ENCODE measurements around the gene BICRAL. TPM values are rescaled to one million over a fixed set of nuclear protein-coding genes. Genes with fewer than 3 reads are reported as not detected.

The BICRAL gene
- total and polyA plus RNA-seq, 2 of the 4 experiments (the other 2 are of a cell fraction): 4.0 to 6.1 TPM

- H2AK9ac ChIP-seq (replicated peaks; ENCODE audit: low read depth, low read length, poor library complexity): no peak overlapping the region
- peak overlapping the region; percentile 18 to 72; a peak in 3 of 4 replicates for H4K8ac ChIP-seq (ENCODE audit: low read depth in 2 of 2, low read length in 2 of 2)
- H3K79me1 ChIP-seq (ENCODE audit: low read depth in 1 of 2, low read length in 2 of 2): peaks cover under 1 to 21% of the 10 kb centered on the region in 2 experiments; a peak in 2 of 4 replicates
- DNase-seq (no peak), ATAC-seq (ENCODE audit: low read depth) (no peak)
- in situ Hi-C loops (cut with MboI; ENCODE audit: low sequenced_read_pairs) (loop anchor here (5.0 to 25.0 kb wide), 2 partner anchors 215 to 790 kb away; no protein-coding TSS in a partner anchor), dilution Hi-C loops (cut with HindIII; ENCODE audit: low sequenced_read_pairs, unreplicated experiment) (no loop called here), intact Hi-C loops (cut with micrococcal nuclease) (loop anchor here (1.0 to 2.0 kb wide), 4 partner anchors 95 to 216 kb away; partner anchors contain the start of gene BICRAL)
- peak overlapping the region; percentile 86; the same call in 1 of the 2 replicates for H4K5ac ChIP-seq (ENCODE audit: low read depth, low read length)
- no peak overlapping the region; the same call in 1 of the 2 replicates for H2BK20ac ChIP-seq (ENCODE audit: low read depth, low read length)
- H3K56ac ChIP-seq (ENCODE audit: extremely low read depth, insufficient read depth, low read length): no peak overlapping the region
- H3K4me1 ChIP-seq (ENCODE audit: control insufficient read depth, insufficient read depth, low read length): no peaks in the 10 kb centered on the region
- no peak overlapping the region for H2BK5ac ChIP-seq (ENCODE audit: low read depth, low read length, poor library complexity, severe bottlenecking)
- H3K14ac ChIP-seq (replicated peaks; ENCODE audit: low read depth, low read length): no peak overlapping the region
- no peak overlapping the region for H2BK15ac ChIP-seq (ENCODE audit: low read depth, low read length)
- POLR2A ChIA-PET (ENCODE audit: unreplicated experiment): no interaction called here
- H3K9me1 ChIP-seq (ENCODE audit: insufficient read depth, low read length): no peaks in the 10 kb centered on the region
- H3K9me3 ChIP-seq (ENCODE audit: control insufficient read depth, insufficient read depth, low read length): no peaks in the 10 kb centered on the region
- H2AK5ac ChIP-seq (ENCODE audit: low read depth, low read length): peak overlapping the region; percentile 36; the same call in 1 of the 2 replicates
- H3K4me3 ChIP-seq (ENCODE audit: insufficient read depth, low read depth, low read length): no peak overlapping the region
- H3K18ac ChIP-seq (ENCODE audit: low read depth, low read length): no peak overlapping the region
- no peak overlapping the region for H3K23ac ChIP-seq (ENCODE audit: low read depth, low read length)
- WGBS, 2 experiments (ENCODE audit: extremely low coverage in 2 of 2, insufficient read length in 1 of 2): 89% methylated on average over 3 of the region's 3 CpGs; no CpG with 5 or more reads in 1 of the 2 experiments
- no peak overlapping the region for H4K91ac ChIP-seq (ENCODE audit: insufficient read depth, low read depth, low read length)
- CTCF ChIA-PET: no interaction called here
- peak overlapping the region; percentile 74 for H2AFZ ChIP-seq (replicated peaks; ENCODE audit: low read length, poor library complexity)
- H3K4me2 ChIP-seq (ENCODE audit: low read depth, low read length): no peak overlapping the region
- BruUV-seq (replicated peaks): no TSS peak
- no peak overlapping the region for H3K27ac ChIP-seq (ENCODE audit: insufficient read depth, low read length)
- peaks cover 6% of the 10 kb centered on the region for H3K36me3 ChIP-seq (ENCODE audit: control insufficient read depth, insufficient read depth, low read length)
- H3K9ac ChIP-seq (ENCODE audit: low read depth, low read length): no peak overlapping the region
- H3K27me3 ChIP-seq (ENCODE audit: control insufficient read depth, insufficient read depth, low read length): no peaks in the 10 kb centered on the region
- H4K20me1 ChIP-seq (ENCODE audit: insufficient read depth, low read length): no peaks in the 10 kb centered on the region
- H2BK120ac ChIP-seq (ENCODE audit: low read depth, low read length): no peak overlapping the region
- TF ChIP-seq CHD1 (IDR thresholded peaks at IDR 0.05; ENCODE audit: low read depth, low read length): no peak
- no peak for TF ChIP-seq BHLHE40 (IDR thresholded peaks at IDR 0.05; ENCODE audit: low read depth, low read length)
- no peak for TF ChIP-seq SMC3 (IDR thresholded peaks at IDR 0.05; ENCODE audit: low read depth, low read length)
- TF ChIP-seq CTCF (conservative IDR thresholded peaks at IDR 0.05; ENCODE audit: low read depth, low read length): no peak
- TF ChIP-seq USF2 (IDR thresholded peaks at IDR 0.05; ENCODE audit: low read depth, low read length): no peak
- no peak for TF ChIP-seq FOS (IDR thresholded peaks at IDR 0.05; ENCODE audit: low read depth, low read length)
- TF ChIP-seq POLR2A (IDR thresholded peaks at IDR 0.05; ENCODE audit: low read depth, low read length): no peak
- TF ChIP-seq RAD21 (IDR thresholded peaks at IDR 0.05; ENCODE audit: low read length): no peak
- no peak for TF ChIP-seq MAFK (IDR thresholded peaks at IDR 0.05; ENCODE audit: low read depth, low read length)
- no peak for TF ChIP-seq NFE2L2 (IDR thresholded peaks at IDR 0.05; ENCODE audit: low read depth, low read length)
- TF ChIP-seq RFX5 (IDR thresholded peaks at IDR 0.05; ENCODE audit: low read depth, low read length): no peak
- no peak for TF ChIP-seq RCOR1 (IDR thresholded peaks at IDR 0.05; ENCODE audit: insufficient replicate concordance, low read length)
- no peak for TF ChIP-seq MXI1 (IDR thresholded peaks at IDR 0.05; ENCODE audit: borderline replicate concordance, low read depth, low read length)
- peak overlapping the region; percentile 82 for H3K4ac ChIP-seq (ENCODE audit: low read depth, low read length)
Observed at GRCh38 chr6:42877695-42878094, 95.8 kb downstream of the BICRAL start.
